Testis (tissue), 2 donors: ENCODE data around the gene TLE4.

Source experiments
- CTCF ChIP-seq, 3 experiments: fragments of 450-650 bp in 2 of 3; fragments of 200-600 bp in 1 of 3; sonication (generic) in 1 of 3; IDR thresholded peaks; one replicate each; pipeline ENCODE4 v1.5.1; 2016 to 2019; ENCODE audit warnings: antibody characterized with exemption in 3 of 3, mild to moderate bottlenecking in 2 of 3, moderate library complexity in 1 of 3
- POLR2A ChIP-seq: fragments of 450-650 bp; IDR thresholded peaks from one replicate; pipeline ENCODE4 v1.6.1; 2017; ENCODE audit warnings: antibody characterized with exemption, mild to moderate bottlenecking, moderate library complexity

- TF ChIP-seq POLR2A (no peak), CTCF (IDR thresholded peaks at IDR 0.05) (no peak)
Measured at GRCh38 chr9:79629721-79630120, 58.0 kb downstream of the TLE4 start.
